ENCODE measurements around the gene TRIM61.
"Not testable (repeated sequence)": the region's sequence is repeated elsewhere in the genome, so short reads cannot be mapped to it uniquely, and the experiment has no call there.

The TRIM61 gene

DNA sequence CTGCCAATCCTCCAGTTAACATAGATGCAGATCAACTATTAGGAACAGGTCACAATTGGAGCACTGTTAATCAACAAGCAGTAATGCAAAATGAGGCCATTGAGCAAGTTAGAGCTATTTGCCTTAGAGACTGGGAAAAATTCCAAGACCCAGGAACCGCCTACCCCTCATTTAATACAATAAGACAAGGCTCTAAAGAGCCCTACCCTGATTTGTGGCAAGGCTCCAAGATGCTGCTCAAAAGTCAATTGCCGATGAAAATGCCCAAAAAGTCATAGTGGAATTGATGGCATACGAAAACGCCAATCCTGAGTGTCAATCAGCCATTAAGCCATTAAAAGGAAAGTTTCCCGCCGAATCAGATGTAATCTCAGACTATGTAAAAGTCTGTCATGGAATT, 20.5 kb upstream of the TRIM61 start:
- Histone ChIP-seq H3K4me1 (no peaks in the 10 kb centered on the region), H3K4me3 (ENCODE audit: low read depth, low read length) (no peak overlapping the region), H3K36me3 (no peaks in the 10 kb centered on the region), H3K9me3 (no peaks in the 10 kb centered on the region), H3K27me3 (peaks cover 3% of the 10 kb centered on the region; the same call in 1 of the 2 replicates)
- no peak for DNase-seq
- TF ChIP-seq, protein P1, sequence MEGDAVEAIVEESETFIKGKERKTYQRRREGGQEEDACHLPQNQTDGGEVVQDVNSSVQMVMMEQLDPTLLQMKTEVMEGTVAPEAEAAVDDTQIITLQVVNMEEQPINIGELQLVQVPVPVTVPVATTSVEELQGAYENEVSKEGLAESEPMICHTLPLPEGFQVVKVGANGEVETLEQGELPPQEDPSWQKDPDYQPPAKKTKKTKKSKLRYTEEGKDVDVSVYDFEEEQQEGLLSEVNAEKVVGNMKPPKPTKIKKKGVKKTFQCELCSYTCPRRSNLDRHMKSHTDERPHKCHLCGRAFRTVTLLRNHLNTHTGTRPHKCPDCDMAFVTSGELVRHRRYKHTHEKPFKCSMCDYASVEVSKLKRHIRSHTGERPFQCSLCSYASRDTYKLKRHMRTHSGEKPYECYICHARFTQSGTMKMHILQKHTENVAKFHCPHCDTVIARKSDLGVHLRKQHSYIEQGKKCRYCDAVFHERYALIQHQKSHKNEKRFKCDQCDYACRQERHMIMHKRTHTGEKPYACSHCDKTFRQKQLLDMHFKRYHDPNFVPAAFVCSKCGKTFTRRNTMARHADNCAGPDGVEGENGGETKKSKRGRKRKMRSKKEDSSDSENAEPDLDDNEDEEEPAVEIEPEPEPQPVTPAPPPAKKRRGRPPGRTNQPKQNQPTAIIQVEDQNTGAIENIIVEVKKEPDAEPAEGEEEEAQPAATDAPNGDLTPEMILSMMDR (IDR thresholded peaks at IDR 0.05; ENCODE audit: low read depth, low read length): no peak

DNA sequence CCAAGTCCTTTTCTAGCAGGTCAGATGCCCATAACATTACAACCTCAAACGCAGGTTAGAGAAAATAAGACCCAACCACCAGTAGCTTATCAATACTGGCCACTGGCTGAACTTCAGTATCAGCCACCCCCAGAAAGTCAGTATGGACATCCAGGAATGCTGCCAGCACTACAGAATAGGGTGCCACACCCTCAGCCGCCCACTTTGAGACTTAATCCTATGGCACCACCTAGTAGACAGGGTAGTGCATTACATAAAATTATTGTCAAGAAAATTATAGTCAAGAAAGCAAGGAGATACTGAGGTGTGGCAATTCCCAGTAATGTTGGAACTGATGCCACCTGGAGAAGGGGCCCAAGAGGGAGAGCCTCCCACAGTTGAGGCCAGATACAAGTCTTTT, 19.9 kb upstream of the TRIM61 start:
- no peaks in the 10 kb centered on the region for H3K4me1 ChIP-seq
- peaks cover 3% of the 10 kb centered on the region; the same call in 1 of the 2 replicates for H3K27me3 ChIP-seq
- H3K36me3 ChIP-seq: no peaks in the 10 kb centered on the region
- TF ChIP-seq, protein P1 (IDR thresholded peaks at IDR 0.05; ENCODE audit: low read depth, low read length): peak; percentile 41
- no peaks in the 10 kb centered on the region for H3K9me3 ChIP-seq
- H3K4me3 ChIP-seq (ENCODE audit: low read depth, low read length): no peak overlapping the region
- peak; percentile 16 for DNase-seq

DNA sequence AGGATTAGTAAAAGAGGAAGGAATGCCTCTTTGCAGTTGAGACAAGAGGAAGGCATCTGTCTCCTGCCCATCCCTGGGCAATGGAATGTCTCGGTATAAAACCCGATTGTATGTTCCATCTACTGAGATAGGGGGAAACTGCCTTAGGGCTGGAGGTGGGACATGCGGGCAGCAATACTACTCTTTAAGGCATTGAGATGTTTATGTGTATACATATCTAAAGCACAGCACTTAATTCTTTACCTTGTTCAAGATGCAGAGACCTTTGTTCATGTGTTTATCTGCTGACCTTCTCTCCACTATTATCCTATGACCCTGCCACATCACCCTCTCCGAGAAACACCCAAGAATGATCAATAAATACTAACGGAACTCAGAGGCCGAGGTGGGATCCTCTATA, 18.7 kb upstream of the TRIM61 start:
- not testable (repeated sequence) for H3K27me3 ChIP-seq; DNase-seq; H3K4me1 ChIP-seq; H3K9me3 ChIP-seq; H3K36me3 ChIP-seq; H3K4me3 ChIP-seq (ENCODE audit: low read depth, low read length)

DNA sequence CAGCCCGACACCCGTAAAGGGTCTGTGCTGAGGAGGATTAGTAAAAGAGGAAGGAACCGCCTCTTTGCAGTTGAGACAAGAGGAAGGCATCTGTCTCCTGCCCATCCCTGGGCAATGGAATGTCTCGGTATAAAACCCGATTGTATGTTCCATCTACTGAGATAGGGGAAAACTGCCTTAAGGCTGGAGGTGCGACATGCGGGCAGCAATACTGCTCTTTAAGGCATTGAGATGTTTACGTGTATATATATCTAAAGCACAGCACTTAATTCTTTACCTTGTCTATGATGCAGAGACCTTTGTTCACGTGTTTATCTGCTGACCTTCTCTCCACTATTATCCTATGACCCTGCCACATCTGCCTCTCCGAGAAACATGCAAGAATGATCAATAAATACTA, 13.3 kb upstream of the TRIM61 start:
- H3K4me3 ChIP-seq (ENCODE audit: low read depth, low read length); H3K4me1 ChIP-seq; H3K9me3 ChIP-seq; DNase-seq; H3K27me3 ChIP-seq; H3K36me3 ChIP-seq: not testable (repeated sequence)

DNA sequence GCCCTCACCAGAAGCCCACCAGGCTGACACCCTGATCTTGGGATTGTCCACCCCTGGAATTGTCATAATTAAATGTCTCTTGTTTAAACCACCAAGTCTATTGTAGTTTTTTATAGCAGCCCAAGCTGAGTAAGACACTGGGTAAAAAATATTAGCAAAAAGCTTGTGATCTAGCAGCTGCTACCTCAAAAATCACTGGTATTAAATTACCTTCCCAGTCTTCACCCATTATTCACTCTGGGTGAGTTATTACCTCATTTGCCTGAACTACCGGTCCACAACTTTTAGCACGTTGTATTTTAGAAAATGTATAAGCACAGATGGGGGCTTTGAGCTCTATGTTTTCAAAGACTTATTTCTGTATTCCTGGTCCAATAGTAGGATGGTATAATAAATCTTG, 12.0 kb upstream of the TRIM61 start:
- H3K36me3 ChIP-seq: no peaks in the 10 kb centered on the region
- H3K4me1 ChIP-seq: no peaks in the 10 kb centered on the region
- no peak overlapping the region for H3K4me3 ChIP-seq (ENCODE audit: low read depth, low read length)
- TF ChIP-seq, protein P1 (IDR thresholded peaks at IDR 0.05; ENCODE audit: low read depth, low read length): no peak
- no peaks in the 10 kb centered on the region; the same call in 1 of the 2 replicates for H3K27me3 ChIP-seq
- no peaks in the 10 kb centered on the region for H3K9me3 ChIP-seq
- no peak for DNase-seq

DNA sequence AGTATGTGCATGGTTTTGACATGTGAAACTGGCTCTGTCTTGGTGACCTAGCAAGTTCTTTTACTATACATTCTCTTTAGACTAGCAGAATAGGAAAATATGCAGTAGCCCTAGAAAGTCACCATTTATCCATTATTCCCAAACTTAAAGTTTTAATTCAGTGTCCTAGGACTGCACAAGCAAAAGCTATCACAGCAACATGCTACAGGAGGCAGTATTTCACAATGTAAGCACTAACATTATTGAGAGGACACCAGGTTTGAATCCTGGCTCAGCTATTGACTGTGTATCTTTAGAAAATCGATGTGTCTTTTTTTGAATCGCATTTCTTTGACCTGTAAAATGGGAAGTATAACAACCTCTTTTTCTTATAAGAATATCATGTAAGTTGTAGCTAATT, 5.5 kb downstream of the TRIM61 start:
- not testable (repeated sequence) for H3K9me3 ChIP-seq; DNase-seq; H3K4me1 ChIP-seq; H3K27me3 ChIP-seq; H3K4me3 ChIP-seq (ENCODE audit: low read depth, low read length)
- H3K36me3 ChIP-seq: peaks cover 23% of the 10 kb centered on the region

DNA sequence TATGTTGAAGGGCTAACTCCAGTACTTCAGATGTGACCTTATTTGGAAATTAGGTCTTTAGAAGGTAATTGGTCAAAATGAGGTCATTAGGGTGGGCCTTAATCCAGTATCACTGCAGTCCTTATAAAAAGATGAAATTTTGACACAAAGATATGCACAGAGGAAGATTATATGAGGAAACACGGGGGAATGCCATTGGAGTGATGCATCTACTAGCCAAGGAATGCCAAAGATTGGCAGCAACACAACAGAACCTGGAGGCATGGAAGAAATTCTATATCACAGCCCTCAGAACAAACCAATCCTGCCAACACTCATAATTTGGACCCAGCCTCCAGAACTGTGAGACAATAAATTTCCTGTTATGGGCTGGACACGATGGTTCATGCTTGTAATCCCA, 17.6 kb downstream of the TRIM61 start:
- Histone ChIP-seq H3K9me3 (no peaks in the 10 kb centered on the region), H3K4me3 (ENCODE audit: low read depth, low read length) (no peak overlapping the region), H3K4me1 (no peaks in the 10 kb centered on the region), H3K36me3 (no peaks in the 10 kb centered on the region), H3K27me3 (no peaks in the 10 kb centered on the region)
- TF ChIP-seq, protein P1 (IDR thresholded peaks at IDR 0.05; ENCODE audit: low read depth, low read length): no peak
- DNase-seq: no peak

DNA sequence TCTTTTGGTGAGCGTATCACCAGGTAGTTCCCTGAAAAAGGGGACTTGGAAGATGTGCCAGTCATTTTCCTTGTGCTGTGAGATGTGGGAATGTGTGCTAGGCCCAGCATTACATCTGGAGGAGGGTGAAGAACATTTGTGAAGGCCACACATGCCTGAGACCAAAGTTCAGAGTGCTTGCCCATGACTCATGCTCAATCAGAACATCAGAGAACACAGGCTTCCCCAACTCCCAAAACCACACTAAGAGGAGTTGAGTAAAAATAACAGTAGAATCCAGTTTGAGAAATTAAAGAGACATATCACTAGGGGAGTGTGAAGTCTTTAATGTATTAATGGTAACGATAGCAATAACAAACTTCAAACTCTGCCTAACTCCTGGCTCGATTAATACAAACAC, 18.0 kb downstream of the TRIM61 start:
- not testable (repeated sequence) for H3K4me3 ChIP-seq (ENCODE audit: low read depth, low read length); H3K36me3 ChIP-seq; H3K9me3 ChIP-seq; H3K4me1 ChIP-seq; H3K27me3 ChIP-seq; DNase-seq

Data from BE2C (cell line).